Keratinocyte (primary cell): ENCODE results near the gene EVL. TPM values are rescaled to one million over a fixed set of nuclear protein-coding genes. Genes with fewer than 3 reads are reported as not detected.

Experiments
- DNase-seq: peaks from one replicate; pipeline ENCODE4 v3.0.0-alpha.2; 2011; ENCODE audit warnings: low read depth, missing footprints, low spot score
- FAIRE-seq: peaks from 2 replicates; lab custom pipeline; 2011; peaks lifted over from hg19 to GRCh38; lab: Jason Lieb, UNC
- H2AFZ ChIP-seq: 2 replicates; pipeline ENCODE4 v1.6.0; 2012; ENCODE audit warnings: low read length, control low read depth, inconsistent platforms; ENCODE audit not compliant: control insufficient read depth
- H3K27ac ChIP-seq: 2 replicates; pipeline ENCODE4 v1.5.1; 2011; ENCODE audit warnings: low read length; ENCODE audit not compliant: control insufficient read depth, insufficient read depth
- H3K27me3 ChIP-seq: 3 replicates; pipeline ENCODE4 v1.6.0; 2011; ENCODE audit warnings: low read length; ENCODE audit not compliant: control insufficient read depth, insufficient read depth; ENCODE audit errors: extremely low read depth
- H3K36me3 ChIP-seq, 2 experiments: 2 replicates in 1 of 2; 3 replicates in 1 of 2; pipeline ENCODE4 v1.5.1; 2011; ENCODE audit warnings: low read length in 2 of 2, mild to moderate bottlenecking in 1 of 2; ENCODE audit not compliant: control insufficient read depth in 2 of 2, insufficient read depth in 2 of 2; ENCODE audit errors: extremely low read depth in 1 of 2
- H3K4me1 ChIP-seq: 3 replicates; pipeline ENCODE4 v1.5.1; 2011; ENCODE audit warnings: low read length; ENCODE audit not compliant: control insufficient read depth, insufficient read depth; ENCODE audit errors: extremely low read depth
- H3K4me2 ChIP-seq: 3 replicates; pipeline ENCODE4 v1.6.0; 2011; ENCODE audit warnings: low read depth, low read length; ENCODE audit not compliant: control insufficient read depth, insufficient read depth; ENCODE audit errors: extremely low read depth
- H3K4me3 ChIP-seq, 3 experiments: fragments of 200-600 bp in 1 of 3; sonication (generic) in 1 of 3; 2 replicates in 2 of 3; 3 replicates in 1 of 3; pipeline ENCODE4 v1.5.1; 2011 to 2016; ENCODE audit warnings: low read length in 3 of 3, mild to moderate bottlenecking in 3 of 3, control low read depth in 2 of 3, inconsistent platforms in 1 of 3, low read depth in 1 of 3, mixed read lengths in 1 of 3, mixed run types in 1 of 3, moderate library complexity in 1 of 3; ENCODE audit not compliant: control insufficient read depth in 2 of 3, insufficient read depth in 2 of 3; ENCODE audit errors: extremely low read depth in 1 of 3
- H3K79me2 ChIP-seq: 2 replicates; pipeline ENCODE4 v1.6.0; 2012; ENCODE audit warnings: low read length; ENCODE audit not compliant: control insufficient read depth, insufficient read depth
- H3K9ac ChIP-seq: 3 replicates; pipeline ENCODE4 v1.6.0; 2011; ENCODE audit warnings: low read length; ENCODE audit not compliant: control insufficient read depth, insufficient read depth; ENCODE audit errors: extremely low read depth
- H3K9me1 ChIP-seq: 3 replicates; pipeline ENCODE4 v1.6.0; 2011; ENCODE audit warnings: low read length; ENCODE audit not compliant: control insufficient read depth, insufficient read depth; ENCODE audit errors: extremely low read depth
- H3K9me3 ChIP-seq: 2 replicates; pipeline ENCODE4 v1.5.1; 2012; ENCODE audit warnings: low read depth, low read length; ENCODE audit not compliant: control insufficient read depth
- H4K20me1 ChIP-seq: 3 replicates; pipeline ENCODE4 v1.6.0; 2011; ENCODE audit warnings: low read length; ENCODE audit not compliant: control insufficient read depth, insufficient read depth; ENCODE audit errors: extremely low read depth
- EZH2 ChIP-seq: IDR thresholded peaks from one replicate; pipeline ENCODE4 v1.6.1; 2012; ENCODE audit warnings: inconsistent platforms, mild to moderate bottlenecking, low read length, moderate library complexity
- dilution Hi-C: fragments of 300-500 bp; cut with MboI; formaldehyde crosslinking; loops from one replicate; pipeline ENCODE4 v1.7.0; 2020; ENCODE audit warnings: low sequenced_read_pairs; ENCODE audit not compliant: extremely low pct_ligation_motif_present
- polyA plus RNA-seq, 5 experiments: library from polyadenylated mRNA; depleted of rRNA in 3 of 5; stranded (reverse) in 3 of 5; stranded (forward) in 1 of 5; unstranded in 1 of 5; fragments of >200 nt; gene quantifications; 1 replicate in 1 of 5; 2 replicates in 3 of 5; 3 replicates in 1 of 5; pipeline versions ENCODE4 v1.2.1 to v1.2.3, GENCODE V29; 2011 to 2012; ENCODE audit warnings: missing spikeins in 2 of 5, low read depth in 1 of 5, low replicate concordance in 1 of 5
- TF ChIP-seq, protein P1 (sequence below), 3 experiments: IDR thresholded peaks in 1 of 3; conservative IDR thresholded peaks in 1 of 3; optimal IDR thresholded peaks in 1 of 3; 2 replicates in 2 of 3; 3 replicates in 1 of 3; pipeline versions ENCODE3 to v1.5.1; 2011; ENCODE audit warnings: low read length in 3 of 3, mild to moderate bottlenecking in 3 of 3, moderate library complexity in 2 of 3, control low read depth in 1 of 3, inconsistent platforms in 1 of 3; ENCODE audit not compliant: insufficient read depth in 2 of 3; ENCODE audit errors: extremely low read depth in 1 of 3

The EVL gene
- polyA plus RNA-seq, 1 donor (not counting 4 experiments of a cell fraction or from before 2014, with no cell fraction given), result 12.0 TPM

DNA sequence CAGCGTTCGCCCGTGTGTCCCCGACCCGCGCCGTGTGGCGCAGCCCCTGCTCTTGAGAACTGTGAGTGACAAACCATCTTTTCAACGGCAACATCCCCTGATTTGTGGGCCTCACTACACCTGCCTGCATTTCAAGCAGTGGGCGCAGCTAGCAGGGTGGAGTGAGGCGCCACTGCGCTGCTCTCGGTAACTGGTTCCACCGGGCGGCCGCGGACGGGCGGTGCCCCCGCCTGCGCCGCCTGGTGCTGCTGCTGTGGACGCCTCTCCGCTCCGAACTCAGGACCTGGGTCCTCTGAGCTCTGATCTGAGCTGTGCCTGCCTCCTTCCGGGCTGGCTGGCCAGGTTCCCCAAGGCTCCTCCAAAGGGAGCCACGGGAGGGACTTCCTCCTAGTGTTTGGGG, 100.2 kb downstream of the EVL start:
- peak overlapping the region; percentile 41 for H3K4me2 ChIP-seq
- no peaks in the 10 kb centered on the region for H4K20me1 ChIP-seq
- no peak overlapping the region for H3K4me3 ChIP-seq
- no peaks in the 10 kb centered on the region for H3K36me3 ChIP-seq
- no peaks in the 10 kb centered on the region for H3K9me1 ChIP-seq
- no peaks in the 10 kb centered on the region for H3K4me1 ChIP-seq
- H3K79me2 ChIP-seq, result no peaks in the 10 kb centered on the region
- no peak overlapping the region for H2AFZ ChIP-seq
- DNase-seq (no peak), FAIRE-seq (no peak)
- peaks cover 14% of the 10 kb centered on the region for H3K27me3 ChIP-seq
- no peak overlapping the region for H3K9ac ChIP-seq
- no peak overlapping the region for H3K27ac ChIP-seq
- no peaks in the 10 kb centered on the region for H3K9me3 ChIP-seq
- dilution Hi-C loops, result no loop called here
- peak; percentile 61 for TF ChIP-seq EZH2
- TF ChIP-seq, protein P1, sequence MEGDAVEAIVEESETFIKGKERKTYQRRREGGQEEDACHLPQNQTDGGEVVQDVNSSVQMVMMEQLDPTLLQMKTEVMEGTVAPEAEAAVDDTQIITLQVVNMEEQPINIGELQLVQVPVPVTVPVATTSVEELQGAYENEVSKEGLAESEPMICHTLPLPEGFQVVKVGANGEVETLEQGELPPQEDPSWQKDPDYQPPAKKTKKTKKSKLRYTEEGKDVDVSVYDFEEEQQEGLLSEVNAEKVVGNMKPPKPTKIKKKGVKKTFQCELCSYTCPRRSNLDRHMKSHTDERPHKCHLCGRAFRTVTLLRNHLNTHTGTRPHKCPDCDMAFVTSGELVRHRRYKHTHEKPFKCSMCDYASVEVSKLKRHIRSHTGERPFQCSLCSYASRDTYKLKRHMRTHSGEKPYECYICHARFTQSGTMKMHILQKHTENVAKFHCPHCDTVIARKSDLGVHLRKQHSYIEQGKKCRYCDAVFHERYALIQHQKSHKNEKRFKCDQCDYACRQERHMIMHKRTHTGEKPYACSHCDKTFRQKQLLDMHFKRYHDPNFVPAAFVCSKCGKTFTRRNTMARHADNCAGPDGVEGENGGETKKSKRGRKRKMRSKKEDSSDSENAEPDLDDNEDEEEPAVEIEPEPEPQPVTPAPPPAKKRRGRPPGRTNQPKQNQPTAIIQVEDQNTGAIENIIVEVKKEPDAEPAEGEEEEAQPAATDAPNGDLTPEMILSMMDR (optimal IDR thresholded peaks at IDR 0.05 in 1 of 3, IDR thresholded peaks at IDR 0.05 in 1 of 3, conservative IDR thresholded peaks at IDR 0.05 in 1 of 3; ENCODE audit: extremely low read depth in 1 of 3, insufficient read depth in 2 of 3, low read length in 3 of 3), result peak in 2 of 3 experiments; percentile 42 to 51

DNA sequence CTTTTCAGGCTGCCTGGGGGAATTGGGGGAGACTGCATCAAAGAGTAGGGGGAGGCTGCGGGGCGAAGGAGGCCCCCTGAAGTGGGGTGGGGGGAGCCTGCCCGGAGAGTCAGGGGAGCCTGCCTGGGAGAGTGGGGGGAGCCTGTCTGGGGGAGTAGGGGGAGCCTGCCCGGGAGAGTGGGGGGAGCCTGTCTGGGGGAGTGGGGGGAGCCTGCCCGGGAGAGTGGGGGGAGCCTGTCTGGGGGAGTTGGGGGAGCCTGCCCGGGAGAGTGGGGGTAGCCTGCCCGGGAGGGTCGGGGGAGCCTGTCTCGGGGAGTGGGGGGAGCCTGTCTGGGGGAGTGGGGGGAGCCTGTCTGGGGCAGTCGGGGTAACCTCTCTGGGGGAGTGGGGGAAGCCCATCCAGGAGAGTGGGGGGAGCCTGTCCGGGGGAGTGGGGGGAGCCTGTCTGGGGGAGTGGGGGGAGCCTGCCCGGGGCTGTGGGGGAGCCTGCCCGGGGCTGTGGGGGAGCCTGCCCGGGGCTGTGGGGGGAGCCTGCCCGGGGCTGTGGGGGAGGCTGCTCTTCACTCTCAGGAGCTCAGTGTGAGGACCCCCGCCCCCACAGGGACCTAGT, 100.7 kb downstream of the EVL start:
- Histone ChIP-seq H2AFZ (no peak overlapping the region), H3K4me3 (peak overlapping the region in 1 of 3 experiments; percentile 16), H3K79me2 (no peaks in the 10 kb centered on the region), H3K27ac (no peak overlapping the region), H3K27me3 (peaks cover 11% of the 10 kb centered on the region), H3K36me3 (no peaks in the 10 kb centered on the region), H3K9ac (no peak overlapping the region), H3K9me3 (no peaks in the 10 kb centered on the region), H4K20me1 (no peaks in the 10 kb centered on the region), H3K4me1 (no peaks in the 10 kb centered on the region), H3K9me1 (no peaks in the 10 kb centered on the region), H3K4me2 (no peak overlapping the region)
- dilution Hi-C loops, result no loop called here
- FAIRE-seq, result no peak
- TF ChIP-seq EZH2, result no peak
- TF ChIP-seq, protein P1 (optimal IDR thresholded peaks at IDR 0.05 in 1 of 3, IDR thresholded peaks at IDR 0.05 in 1 of 3, conservative IDR thresholded peaks at IDR 0.05 in 1 of 3; ENCODE audit: extremely low read depth in 1 of 3, insufficient read depth in 2 of 3, low read length in 3 of 3), result no peak
- no peak for DNase-seq
